Testis (tissue), 3 donors: Measurements from ENCODE around the gene PRELID2. TPM values are rescaled to one million over a fixed set of nuclear protein-coding genes. Genes with fewer than 3 reads are reported as not detected.

ENCODE experiments used
- DNase-seq: peaks from one replicate; pipeline ENCODE4 v3.0.0-alpha.2; 2019
- H3K27ac ChIP-seq, 2 donors: fragments of 200-600 bp; sonication (generic); one replicate each; pipeline ENCODE4 v1.5.1; 2019
- H3K27me3 ChIP-seq: fragments of 200-600 bp; sonication (generic); one replicate; pipeline ENCODE4 v1.5.1; 2019
- H3K36me3 ChIP-seq: fragments of 200-600 bp; sonication (generic); one replicate; pipeline ENCODE4 v1.5.1; 2017; ENCODE audit warnings: low read depth; ENCODE audit errors: missing control alignments
- H3K4me1 ChIP-seq: fragments of 200-600 bp; sonication (generic); one replicate; pipeline ENCODE4 v1.5.1; 2019
- H3K4me3 ChIP-seq, 2 donors: fragments of 200-600 bp; sonication (generic); one replicate each; pipeline ENCODE4 v1.5.1; 2017 to 2019
- H3K9me3 ChIP-seq: fragments of 200-600 bp; sonication (generic); one replicate; pipeline ENCODE4 v1.5.1; 2017
- POLR2A ChIP-seq: fragments of 450-650 bp; IDR thresholded peaks from one replicate; pipeline ENCODE4 v1.6.1; 2017; ENCODE audit warnings: antibody characterized with exemption, mild to moderate bottlenecking, moderate library complexity
- WGBS, 2 donors: methylation state at CpG; one replicate each; pipeline ENCODE4 v1.1.5; 2018; 5-methylcytosine and 5-hydroxymethylcytosine counted together
- intact Hi-C: fragments of 100-400 bp; cut with DNase I; formaldehyde crosslinking; loops from one replicate; pipeline ENCODE4 v1.15.1; 2023; ENCODE audit warnings: low total_unique reads
- polyA plus RNA-seq: library from polyadenylated mRNA; stranded (reverse); fragments of 350-450 nt; fragmentation: Illumina TruSeq; extraction: RNeasy Lipid Tissue Mini Kit (QIAGEN cat#74804); gene quantifications from one replicate; pipeline ENCODE4 v1.2.3, GENCODE V29; 2014; ENCODE audit warnings: low read depth, low replicate concordance; ENCODE audit not compliant: insufficient read depth
- total RNA-seq, 2 donors: library from RNA; depleted of rRNA; stranded (reverse); fragments of >200 nt; gene quantifications; one replicate each; pipeline ENCODE4 v1.2.3, GENCODE V29; 2016
- TF ChIP-seq, protein P1 (sequence below), 3 experiments: fragments of 450-650 bp in 2 of 3; fragments of 200-600 bp in 1 of 3; sonication (generic) in 1 of 3; IDR thresholded peaks; one replicate each; pipeline ENCODE4 v1.5.1; 2016 to 2019; ENCODE audit warnings: antibody characterized with exemption in 3 of 3, mild to moderate bottlenecking in 2 of 3, moderate library complexity in 1 of 3

PRELID2 gene
- total and polyA plus RNA-seq, 3 donors from 2014 or later, result 2.9 to 15.7 (median 13.8) TPM

DNA sequence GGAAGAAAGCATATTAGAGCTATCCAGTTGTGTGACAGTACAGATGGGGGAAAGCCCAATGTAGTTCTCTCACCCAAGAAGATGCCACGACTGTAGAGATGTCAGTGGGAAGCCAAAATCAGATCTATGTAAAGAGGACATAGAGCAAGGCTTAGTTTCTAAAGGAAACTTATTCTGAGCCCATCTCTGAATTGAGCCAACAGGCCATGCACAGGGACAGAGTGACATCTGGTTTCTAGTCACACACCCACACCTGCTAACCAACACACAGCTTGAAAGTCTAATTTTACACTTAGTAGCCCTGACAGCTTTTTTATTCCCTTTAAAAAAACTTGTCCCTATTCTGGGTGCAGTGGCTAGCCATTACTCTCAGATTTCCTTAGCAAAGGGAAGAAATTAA, 22.3 kb downstream of the PRELID2 start:
- no peak for DNase-seq
- no peaks in the 10 kb centered on the region for H3K9me3 ChIP-seq
- no peaks in the 10 kb centered on the region for H3K4me1 ChIP-seq
- no peak overlapping the region for H3K27ac ChIP-seq
- H3K4me3 ChIP-seq, result no peak overlapping the region
- no peaks in the 10 kb centered on the region for H3K27me3 ChIP-seq
- 76 to 89% methylated on average over 1 of the region's 1 CpG for WGBS, 2 donors
- intact Hi-C loops, result no loop called here
- TF ChIP-seq, protein P1, sequence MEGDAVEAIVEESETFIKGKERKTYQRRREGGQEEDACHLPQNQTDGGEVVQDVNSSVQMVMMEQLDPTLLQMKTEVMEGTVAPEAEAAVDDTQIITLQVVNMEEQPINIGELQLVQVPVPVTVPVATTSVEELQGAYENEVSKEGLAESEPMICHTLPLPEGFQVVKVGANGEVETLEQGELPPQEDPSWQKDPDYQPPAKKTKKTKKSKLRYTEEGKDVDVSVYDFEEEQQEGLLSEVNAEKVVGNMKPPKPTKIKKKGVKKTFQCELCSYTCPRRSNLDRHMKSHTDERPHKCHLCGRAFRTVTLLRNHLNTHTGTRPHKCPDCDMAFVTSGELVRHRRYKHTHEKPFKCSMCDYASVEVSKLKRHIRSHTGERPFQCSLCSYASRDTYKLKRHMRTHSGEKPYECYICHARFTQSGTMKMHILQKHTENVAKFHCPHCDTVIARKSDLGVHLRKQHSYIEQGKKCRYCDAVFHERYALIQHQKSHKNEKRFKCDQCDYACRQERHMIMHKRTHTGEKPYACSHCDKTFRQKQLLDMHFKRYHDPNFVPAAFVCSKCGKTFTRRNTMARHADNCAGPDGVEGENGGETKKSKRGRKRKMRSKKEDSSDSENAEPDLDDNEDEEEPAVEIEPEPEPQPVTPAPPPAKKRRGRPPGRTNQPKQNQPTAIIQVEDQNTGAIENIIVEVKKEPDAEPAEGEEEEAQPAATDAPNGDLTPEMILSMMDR (IDR thresholded peaks at IDR 0.05), result no peak
- TF ChIP-seq POLR2A, result no peak
- H3K36me3 ChIP-seq, result no peaks in the 10 kb centered on the region

DNA sequence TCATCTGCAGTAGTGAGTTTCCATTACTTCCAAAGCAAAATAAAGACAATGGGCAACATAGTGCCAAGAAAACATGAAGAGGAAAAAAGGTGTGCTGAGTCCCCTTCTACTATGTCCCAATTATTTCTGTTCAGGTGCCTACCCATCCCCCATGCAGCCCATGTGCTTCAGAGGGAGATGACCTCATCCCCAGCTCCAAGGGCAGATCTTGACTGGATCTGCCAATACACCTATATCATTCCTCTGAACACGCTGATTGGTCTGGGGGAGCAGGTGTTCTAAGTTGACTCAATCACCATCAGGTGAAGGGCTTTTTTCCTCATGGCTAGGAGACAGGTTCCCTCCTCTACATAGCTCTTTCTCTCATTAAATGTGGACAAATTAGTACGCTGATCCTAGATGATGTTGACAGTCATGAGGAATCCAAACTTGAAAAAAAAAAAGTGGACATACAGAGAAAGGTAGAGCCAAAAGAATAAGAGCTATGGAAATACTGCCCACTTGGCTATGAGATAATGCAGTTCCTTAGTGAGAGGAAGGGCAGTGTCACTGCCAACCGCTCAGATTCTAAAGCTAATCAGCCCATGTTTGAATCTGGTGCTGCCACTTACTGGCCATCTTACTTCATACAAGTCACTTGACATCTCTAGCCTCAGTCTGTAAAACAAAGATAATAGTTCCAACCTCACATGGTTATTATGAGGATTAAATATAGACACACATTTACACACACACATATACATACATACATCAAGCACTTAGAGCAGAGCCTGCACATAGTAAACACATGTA, 23.1 kb downstream of the PRELID2 start:
- intact Hi-C loops, result no loop called here
- Histone ChIP-seq H3K4me1 (no peaks in the 10 kb centered on the region), H3K4me3 (no peak overlapping the region), H3K9me3 (no peaks in the 10 kb centered on the region), H3K27ac (no peak overlapping the region), H3K36me3 (no peaks in the 10 kb centered on the region), H3K27me3 (no peaks in the 10 kb centered on the region)
- WGBS, 2 donors, result 86 to 88% methylated on average over 3 of the region's 3 CpGs
- TF ChIP-seq POLR2A, result no peak
- TF ChIP-seq, protein P1 (IDR thresholded peaks at IDR 0.05), result no peak
- DNase-seq, result peak; percentile 48

DNA sequence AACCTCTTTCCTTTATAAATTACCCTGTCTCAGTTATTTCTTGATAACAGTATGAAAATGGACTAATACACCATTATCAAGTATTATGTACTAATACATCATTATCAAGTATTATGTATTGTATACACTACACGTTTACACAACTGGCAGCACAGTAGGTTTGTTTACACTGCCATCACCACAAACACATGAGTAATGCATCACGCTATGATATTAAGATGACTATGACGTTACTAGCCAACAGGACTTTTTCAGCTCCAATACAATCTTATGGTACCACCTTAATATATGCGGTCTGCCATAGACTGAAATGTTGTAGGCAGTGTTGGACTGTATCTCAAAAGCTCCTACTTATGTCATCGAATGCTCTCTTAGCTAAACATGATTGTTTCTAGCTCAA, 28.2 kb downstream of the PRELID2 start:
- no peak overlapping the region for H3K4me3 ChIP-seq
- no peaks in the 10 kb centered on the region for H3K27me3 ChIP-seq
- intact Hi-C loops, result no loop called here
- H3K27ac ChIP-seq, result no peak overlapping the region
- WGBS, 2 donors, result 93 to 97% methylated on average over 5 of the region's 5 CpGs
- TF ChIP-seq, protein P1 (IDR thresholded peaks at IDR 0.05), result no peak
- no peak for TF ChIP-seq POLR2A
- no peak for DNase-seq
- no peaks in the 10 kb centered on the region for H3K4me1 ChIP-seq
- H3K36me3 ChIP-seq, result no peaks in the 10 kb centered on the region
- H3K9me3 ChIP-seq, result no peaks in the 10 kb centered on the region

DNA sequence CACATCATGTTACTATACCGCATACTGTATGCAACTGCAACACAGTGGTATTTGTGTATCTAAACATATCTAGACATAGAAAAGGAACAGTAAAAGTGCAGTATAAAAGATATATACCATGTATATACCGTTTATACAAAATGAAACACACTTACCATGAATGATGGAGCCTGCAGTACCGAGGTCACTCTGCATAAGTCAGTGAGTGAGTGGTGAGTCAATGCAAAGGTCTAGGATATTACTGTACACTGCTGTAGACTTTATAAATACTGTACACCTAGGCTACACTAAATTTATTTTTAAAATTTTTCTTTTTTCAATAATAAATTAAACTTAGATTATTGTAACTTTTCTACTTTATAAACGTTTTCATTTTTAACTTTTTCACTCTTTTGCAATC, 29.3 kb downstream of the PRELID2 start:
- DNase-seq, result no peak
- intact Hi-C loops, result no loop called here
- no peaks in the 10 kb centered on the region for H3K4me1 ChIP-seq
- TF ChIP-seq, protein P1 (IDR thresholded peaks at IDR 0.05), result no peak
- TF ChIP-seq POLR2A, result no peak
- H3K9me3 ChIP-seq, result no peaks in the 10 kb centered on the region
- H3K27ac ChIP-seq, result no peak overlapping the region
- no peaks in the 10 kb centered on the region for H3K36me3 ChIP-seq
- H3K4me3 ChIP-seq, result no peak overlapping the region
- no peaks in the 10 kb centered on the region for H3K27me3 ChIP-seq
- WGBS, 2 donors, result 88% methylated on average over 4 of the region's 4 CpGs

DNA sequence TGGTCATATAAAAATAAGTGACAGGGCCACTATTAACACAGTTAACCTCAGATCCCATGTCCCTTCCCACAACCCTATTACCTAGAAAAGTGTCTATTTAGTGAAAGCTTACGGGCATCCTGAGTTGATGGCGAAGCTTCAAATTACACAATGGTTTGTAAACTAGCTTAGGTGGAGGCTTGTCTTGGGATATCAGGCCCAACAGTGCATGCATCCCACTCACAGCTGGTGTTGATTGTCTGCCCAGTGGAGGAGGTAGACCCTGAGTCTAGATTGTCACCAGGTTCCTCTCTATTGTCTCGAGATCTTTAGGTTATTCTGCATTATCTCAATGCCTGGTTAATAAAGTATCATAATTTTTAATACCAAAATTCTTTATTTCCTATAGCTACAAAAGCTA, 30.4 kb downstream of the PRELID2 start:
- TF ChIP-seq, protein P1 (IDR thresholded peaks at IDR 0.05), result no peak
- TF ChIP-seq POLR2A, result no peak
- intact Hi-C loops, result no loop called here
- WGBS, 2 donors, result 96 to 97% methylated on average over 3 of the region's 3 CpGs
- H3K4me1 ChIP-seq, result no peaks in the 10 kb centered on the region
- H3K27ac ChIP-seq, result no peak overlapping the region
- H3K27me3 ChIP-seq, result no peaks in the 10 kb centered on the region
- no peaks in the 10 kb centered on the region for H3K9me3 ChIP-seq
- no peak overlapping the region for H3K4me3 ChIP-seq
- H3K36me3 ChIP-seq, result no peaks in the 10 kb centered on the region
- no peak for DNase-seq
